HCT116 (cell line): ENCODE results near the gene IGFALS.

ENCODE experiments used
- CBX3 ChIP-seq: IDR thresholded peaks from 2 replicates; pipeline ENCODE4 v1.6.1; 2012; ENCODE audit warnings: low read depth
- EZH2phosphoT487 ChIP-seq: fragments of 200-600 bp; IDR thresholded peaks from 2 replicates; pipeline ENCODE4 v1.6.1; 2018; ENCODE audit warnings: antibody characterized with exemption, borderline replicate concordance
- POLR2A ChIP-seq: IDR thresholded peaks from 2 replicates; pipeline ENCODE4 v1.7.0; 2011; ENCODE audit warnings: borderline replicate concordance; ENCODE audit not compliant: insufficient read depth, insufficient read length; ENCODE audit errors: extremely low read depth
- SP1 ChIP-seq: IDR thresholded peaks from 2 replicates; pipeline ENCODE4 v1.6.1; 2012; ENCODE audit warnings: low read depth

GRCh38 chr16:1791943-1792812 is 1.3 kb downstream of the IGFALS start:
- TF ChIP-seq SP1 (no peak), EZH2phosphoT487 (no peak), CBX3 (no peak), POLR2A (no peak)
